HCT116 (cell line): ENCODE data around the gene HOXA2. TPM values are rescaled to one million over a fixed set of nuclear protein-coding genes. Genes with fewer than 3 reads are reported as not detected.

Experiments used
- ATAC-seq: fragments of 200-7000 bp; cut with Tn5 transposase; 2 replicates; pipeline ENCODE4 v1.9.1; 2020; ENCODE audit warnings: mild to moderate bottlenecking, moderate library complexity
- BruUV-seq: library from RNA; stranded (reverse); fragments of 400-500 nt; replicated peaks from 2 replicates; lab custom pipeline; 2021; lab: Mats Ljungman, UMichigan
- CTCF ChIA-PET: fragments of 300-600 bp; sonication (Branson Sonifier 250); formaldehyde crosslinking; loops from one replicate; lab custom pipeline; 2021; ENCODE audit warnings: antibody characterized with exemption; lab: Charles Lee
- POLR2A ChIA-PET: fragments of 300-600, 350-600 bp; sonication (Branson Sonifier 250); formaldehyde crosslinking; loops from one replicate; lab custom pipeline; 2021; ENCODE audit warnings: antibody characterized with exemption; lab: Charles Lee
- RAD21 ChIA-PET, 2 experiments: fragments of 300-600 bp; sonication (Branson Sonifier 250); formaldehyde crosslinking; loops; one replicate each; lab custom pipeline; 2023; ENCODE audit warnings: low total read pairs in 2 of 2; ENCODE audit not compliant: uncharacterized antibody in 2 of 2, unreplicated experiment in 2 of 2, low non-redundant PET in 1 of 2; lab: Charles Lee
- DNase-seq: peaks from one replicate; pipeline ENCODE4 v3.0.0-alpha.2; 2010; ENCODE audit warnings: low read depth, low spot score
- H2AFZ ChIP-seq: fragments of 200-600 bp; shearing (Covaris generic), sonication (generic); 2 replicates; pipeline ENCODE4 v1.6.1; 2017; ENCODE audit warnings: low read depth, mixed run types, mixed read lengths, antibody characterized with exemption, low read length; ENCODE audit not compliant: poor library complexity, severe bottlenecking
- H3K27ac ChIP-seq: 2 replicates; pipeline ENCODE4 v1.5.1; 2012; ENCODE audit warnings: low read depth, low read length
- H3K27me3 ChIP-seq: fragments of 200-600 bp; sonication (generic); 2 replicates; pipeline ENCODE4 v1.6.1; 2016; ENCODE audit warnings: mixed run types, low read length, mixed read lengths; ENCODE audit not compliant: insufficient read depth
- H3K36me3 ChIP-seq, 2 experiments: fragments of 200-500 bp in 1 of 2; fragments of 200-600 bp in 1 of 2; sonication (Bioruptor generic) in 1 of 2; sonication (generic) in 1 of 2; 2 replicates each; pipeline versions ENCODE4 v1.5.1 to v1.6.1; 2014 to 2016; ENCODE audit warnings: low read length in 2 of 2, inconsistent platforms in 1 of 2, mixed read lengths in 1 of 2, mixed run types in 1 of 2; ENCODE audit not compliant: insufficient read depth in 2 of 2, control insufficient read depth in 1 of 2
- H3K4me1 ChIP-seq, 2 experiments: fragments of 200-600 bp in 1 of 2; sonication (generic) in 1 of 2; 2 replicates each; pipeline versions ENCODE4 v1.5.1 to v1.6.1; 2012 to 2017; ENCODE audit warnings: low read length in 2 of 2, inconsistent platforms in 1 of 2, mild to moderate bottlenecking in 1 of 2, mixed read lengths in 1 of 2, mixed run types in 1 of 2, moderate library complexity in 1 of 2; ENCODE audit not compliant: insufficient read depth in 2 of 2, control insufficient read depth in 1 of 2
- H3K4me2 ChIP-seq: fragments of 200-600 bp; sonication (generic); 2 replicates; pipeline ENCODE4 v1.6.1; 2017; ENCODE audit warnings: mixed run types, low read length, mixed read lengths
- H3K4me3 ChIP-seq, 2 experiments: fragments of 200-600 bp in 1 of 2; sonication (generic) in 1 of 2; replicated peaks in 1 of 2; 2 replicates each; pipeline ENCODE4 v1.5.1; 2011 to 2016; ENCODE audit warnings: low read length in 2 of 2, control low read depth in 1 of 2, low read depth in 1 of 2, mild to moderate bottlenecking in 1 of 2, mixed read lengths in 1 of 2, mixed run types in 1 of 2
- H3K79me2 ChIP-seq: fragments of 200-600 bp; sonication (generic); 2 replicates; pipeline ENCODE4 v1.6.1; 2017; ENCODE audit warnings: mild to moderate bottlenecking, mixed run types, low read length, moderate library complexity, mixed read lengths; ENCODE audit not compliant: insufficient read depth
- H3K9ac ChIP-seq: fragments of 200-600 bp; sonication (generic); 2 replicates; pipeline ENCODE4 v1.6.1; 2016; ENCODE audit warnings: low read length, mixed read lengths
- H3K9me2 ChIP-seq: fragments of 200-600 bp; sonication (generic), shearing (Covaris generic); 2 replicates; pipeline ENCODE4 v1.6.1; 2017; ENCODE audit warnings: mixed run types, mild to moderate bottlenecking, moderate library complexity; ENCODE audit not compliant: insufficient read depth
- H3K9me3 ChIP-seq, 2 experiments: fragments of 200-500 bp in 1 of 2; fragments of 200-600 bp in 1 of 2; sonication (Bioruptor generic) in 1 of 2; sonication (generic) in 1 of 2; 2 replicates each; pipeline ENCODE4 v1.6.1; 2014 to 2017; ENCODE audit warnings: low read length in 2 of 2, mixed read lengths in 2 of 2, inconsistent platforms in 1 of 2, low read depth in 1 of 2, mild to moderate bottlenecking in 1 of 2, mixed run types in 1 of 2, moderate library complexity in 1 of 2; ENCODE audit not compliant: control insufficient read depth in 1 of 2, insufficient read depth in 1 of 2
- H4K20me1 ChIP-seq: fragments of 200-600 bp; sonication (generic), shearing (Covaris generic); 2 replicates; pipeline ENCODE4 v1.6.1; 2017; ENCODE audit warnings: mixed run types, mild to moderate bottlenecking, moderate library complexity; ENCODE audit not compliant: insufficient read depth
- ATF3 ChIP-seq: IDR thresholded peaks from 2 replicates; pipeline ENCODE4 v1.6.1; 2012
- CTCF ChIP-seq, 3 experiments: fragments of 200-600 bp in 1 of 3; sonication (generic) in 1 of 3; IDR thresholded peaks in 2 of 3; conservative IDR thresholded peaks in 1 of 3; 2 replicates each; pipeline ENCODE4 v1.5.1; 2012 to 2017; ENCODE audit warnings: low read depth in 2 of 3, low read length in 2 of 3, antibody characterized with exemption in 1 of 3, borderline replicate concordance in 1 of 3, control low read depth in 1 of 3, mild to moderate bottlenecking in 1 of 3, mixed read lengths in 1 of 3, mixed run types in 1 of 3, moderate library complexity in 1 of 3; ENCODE audit not compliant: insufficient read depth in 1 of 3
- EGR1 ChIP-seq: IDR thresholded peaks from 2 replicates; pipeline ENCODE4 v1.6.1; 2012; ENCODE audit warnings: low read depth
- ELF1 ChIP-seq: IDR thresholded peaks from 2 replicates; pipeline ENCODE4 v1.6.1; 2012; ENCODE audit warnings: low read depth, borderline replicate concordance
- EZH2 ChIP-seq: fragments of 200-600 bp; sonication (generic); IDR thresholded peaks from 2 replicates; pipeline ENCODE4 v1.6.1; 2017; ENCODE audit warnings: antibody characterized with exemption, mixed run types
- EZH2phosphoT487 ChIP-seq: fragments of 200-600 bp; IDR thresholded peaks from 2 replicates; pipeline ENCODE4 v1.6.1; 2018; ENCODE audit warnings: antibody characterized with exemption, borderline replicate concordance
- JUND ChIP-seq: IDR thresholded peaks from 2 replicates; pipeline ENCODE4 v1.6.1; 2012
- POLR2A ChIP-seq: IDR thresholded peaks from 2 replicates; pipeline ENCODE4 v1.7.0; 2011; ENCODE audit warnings: borderline replicate concordance; ENCODE audit not compliant: insufficient read depth, insufficient read length; ENCODE audit errors: extremely low read depth
- RAD21 ChIP-seq: IDR thresholded peaks from 2 replicates; pipeline ENCODE4 v1.6.1; 2012; ENCODE audit warnings: low read depth, mild to moderate bottlenecking
- SIN3A ChIP-seq: IDR thresholded peaks from 2 replicates; pipeline ENCODE4 v1.6.1; 2012; ENCODE audit warnings: low read depth
- ZBTB33 ChIP-seq: IDR thresholded peaks from 2 replicates; pipeline ENCODE4 v1.6.1; 2011; ENCODE audit warnings: mild to moderate bottlenecking, low read length, moderate library complexity; ENCODE audit not compliant: insufficient replicate concordance; ENCODE audit errors: extremely low read depth
- intact Hi-C: fragments of 100-400 bp; cut with micrococcal nuclease; formaldehyde crosslinking; loops from 2 replicates; pipeline ENCODE4 v1.10.0; 2022
- total RNA-seq: library from RNA; stranded (reverse); gene quantifications from one replicate; pipeline ENCODE4 v1.2.1, GENCODE V29; 2021; ENCODE audit not compliant: unreplicated experiment

HOXA2 gene
- total RNA-seq, 1 experiment from 2014 or later, result 0.57 TPM

GRCh38 chr7:27093184-27093895 is 9.1 kb downstream of the HOXA2 start:
- intact Hi-C loops, result no loop called here
- H3K36me3 ChIP-seq, result no peaks in the 10 kb centered on the region
- no peak overlapping the region for H3K9ac ChIP-seq
- H2AFZ ChIP-seq, result no peak overlapping the region
- CTCF ChIA-PET, result interaction anchor here (0.6 kb wide), 1 partner anchor 47 kb away, joined by 3 read pairs; no protein-coding TSS in a partner anchor
- no TSS peak for BruUV-seq
- no peaks in the 10 kb centered on the region for H3K27me3 ChIP-seq
- H3K4me2 ChIP-seq, result no peak overlapping the region
- TF ChIP-seq ELF1 (no peak), SIN3A (no peak), ATF3 (no peak), CTCF (IDR thresholded peaks at IDR 0.05 in 2 of 3, conservative IDR thresholded peaks at IDR 0.05 in 1 of 3; ENCODE audit: borderline replicate concordance in 1 of 3, insufficient read depth in 1 of 3, low read depth in 2 of 3, low read length in 2 of 3) (no peak), EZH2phosphoT487 (no peak), EZH2 (no peak), EGR1 (no peak), RAD21 (no peak), POLR2A (no peak), ZBTB33 (no peak), JUND (no peak)
- TF ChIP-seq, all 23 proteins: peak for 0
- Histone ChIP-seq H3K4me3 (no peak overlapping the region), H4K20me1 (no peaks in the 10 kb centered on the region), H3K79me2 (peaks cover 19% of the 10 kb centered on the region), H3K4me1 (peaks cover 10 to 19% of the 10 kb centered on the region in 2 experiments; a peak in 3 of 4 replicates), H3K9me2 (no peaks in the 10 kb centered on the region), H3K9me3 (no peaks in the 10 kb centered on the region), H3K27ac (no peak overlapping the region)
- no peak for DNase-seq
- ChIA-PET RAD21 (no interaction called here), POLR2A (interaction anchor here (1.6 kb wide), 1 partner anchor 9 kb away, joined by 5 read pairs; no protein-coding TSS in a partner anchor)
- ATAC-seq, result no peak
